ENCODE results near the gene POU6F2.

The POU6F2 gene

DNA sequence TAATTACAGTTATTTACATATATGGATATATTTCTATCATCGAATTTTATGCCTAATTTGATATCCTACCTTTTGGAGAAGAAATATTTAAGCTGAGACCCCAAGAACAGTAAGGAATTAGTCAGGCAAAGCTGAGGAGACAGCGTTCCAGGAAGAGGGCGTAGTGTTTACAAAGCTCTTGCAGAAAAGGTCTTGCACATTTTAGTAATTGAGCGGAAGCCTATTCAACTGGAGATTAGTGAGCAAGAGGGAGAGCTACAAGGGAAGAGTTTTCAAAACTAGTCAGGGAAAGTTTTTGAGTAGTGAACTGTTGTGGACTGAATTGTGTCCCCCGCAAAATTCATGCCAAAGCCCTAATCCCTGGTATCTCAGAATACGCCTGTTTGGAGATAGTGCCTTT, 26.5 kb upstream of the POU6F2 start:
- Histone ChIP-seq H3K9me3 (ENCODE audit: control insufficient read depth, insufficient read depth, low read depth, low read length) (no peaks in the 10 kb centered on the region), H3K4me1 (ENCODE audit: control insufficient read depth, insufficient read depth, low read length) (no peaks in the 10 kb centered on the region), H3K4me3 (ENCODE audit: low read depth, low read length) (no peak overlapping the region), H3K27ac (ENCODE audit: extremely low read depth, low read depth, low read length) (no peak overlapping the region), H3K36me3 (ENCODE audit: control insufficient read depth in 2 of 2, insufficient read depth in 1 of 2, low read length in 2 of 2) (no peaks in the 10 kb centered on the region)
- CTCF ChIA-PET = interaction anchor here (1.1 kb wide), 1 partner anchor 12 kb away, joined by 6 read pairs; no protein-coding TSS in a partner anchor
- POLR2A ChIA-PET = no interaction called here
- TF ChIP-seq, protein P1, sequence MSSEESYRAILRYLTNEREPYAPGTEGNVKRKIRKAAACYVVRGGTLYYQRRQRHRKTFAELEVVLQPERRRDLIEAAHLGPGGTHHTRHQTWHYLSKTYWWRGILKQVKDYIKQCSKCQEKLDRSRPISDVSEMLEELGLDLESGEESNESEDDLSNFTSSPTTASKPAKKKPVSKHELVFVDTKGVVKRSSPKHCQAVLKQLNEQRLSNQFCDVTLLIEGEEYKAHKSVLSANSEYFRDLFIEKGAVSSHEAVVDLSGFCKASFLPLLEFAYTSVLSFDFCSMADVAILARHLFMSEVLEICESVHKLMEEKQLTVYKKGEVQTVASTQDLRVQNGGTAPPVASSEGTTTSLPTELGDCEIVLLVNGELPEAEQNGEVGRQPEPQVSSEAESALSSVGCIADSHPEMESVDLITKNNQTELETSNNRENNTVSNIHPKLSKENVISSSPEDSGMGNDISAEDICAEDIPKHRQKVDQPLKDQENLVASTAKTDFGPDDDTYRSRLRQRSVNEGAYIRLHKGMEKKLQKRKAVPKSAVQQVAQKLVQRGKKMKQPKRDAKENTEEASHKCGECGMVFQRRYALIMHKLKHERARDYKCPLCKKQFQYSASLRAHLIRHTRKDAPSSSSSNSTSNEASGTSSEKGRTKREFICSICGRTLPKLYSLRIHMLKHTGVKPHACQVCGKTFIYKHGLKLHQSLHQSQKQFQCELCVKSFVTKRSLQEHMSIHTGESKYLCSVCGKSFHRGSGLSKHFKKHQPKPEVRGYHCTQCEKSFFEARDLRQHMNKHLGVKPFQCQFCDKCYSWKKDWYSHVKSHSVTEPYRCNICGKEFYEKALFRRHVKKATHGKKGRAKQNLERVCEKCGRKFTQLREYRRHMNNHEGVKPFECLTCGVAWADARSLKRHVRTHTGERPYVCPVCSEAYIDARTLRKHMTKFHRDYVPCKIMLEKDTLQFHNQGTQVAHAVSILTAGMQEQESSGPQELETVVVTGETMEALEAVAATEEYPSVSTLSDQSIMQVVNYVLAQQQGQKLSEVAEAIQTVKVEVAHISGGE (tag by site-specific recombination; conservative IDR thresholded peaks at IDR 0.05; ENCODE audit: low read depth) = no peak
- no peak for TF ChIP-seq ZNF146 (tag by site-specific recombination; IDR thresholded peaks at IDR 0.05)
- no peak for TF ChIP-seq ZBTB17 (tag by site-specific recombination; IDR thresholded peaks at IDR 0.05)
- TF ChIP-seq ZNF155 (tag by site-specific recombination; IDR thresholded peaks at IDR 0.05) = no peak
- no peak for TF ChIP-seq ZNF530 (tag by site-specific recombination; IDR thresholded peaks at IDR 0.05; ENCODE audit: low read depth)
- TF ChIP-seq ZNF202 (tag by site-specific recombination; IDR thresholded peaks at IDR 0.05; ENCODE audit: borderline replicate concordance) = no peak
- no peak for TF ChIP-seq ZBTB1 (tag by site-specific recombination; IDR thresholded peaks at IDR 0.05)
- TF ChIP-seq ZNF10 (tag by site-specific recombination; IDR thresholded peaks at IDR 0.05) = no peak

DNA sequence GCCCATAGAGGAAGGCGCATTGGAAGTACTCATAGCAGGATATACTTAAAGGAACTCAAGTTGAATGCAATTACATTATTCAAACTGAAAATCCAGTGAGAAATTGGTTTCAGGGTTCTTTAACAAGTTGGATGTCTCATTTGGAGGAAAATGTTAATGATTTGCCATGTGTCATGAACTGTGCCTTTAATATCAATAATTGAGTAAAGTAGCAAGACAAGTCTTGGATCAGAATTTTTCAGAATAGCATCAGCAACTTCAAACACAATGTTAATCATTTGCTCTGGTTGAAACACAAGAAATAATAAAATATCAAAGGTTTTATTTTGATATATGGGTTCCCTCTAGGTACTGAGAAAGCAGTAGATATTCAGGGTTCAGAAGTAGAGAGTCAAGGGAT, 24.5 kb upstream of the POU6F2 start:
- ChIA-PET POLR2A (no interaction called here), CTCF (no interaction called here)
- Histone ChIP-seq H3K9me3 (ENCODE audit: control insufficient read depth, insufficient read depth, low read depth, low read length) (no peaks in the 10 kb centered on the region), H3K36me3 (ENCODE audit: control insufficient read depth in 2 of 2, insufficient read depth in 1 of 2, low read length in 2 of 2) (no peaks in the 10 kb centered on the region), H3K4me3 (ENCODE audit: low read depth, low read length) (no peak overlapping the region), H3K4me1 (ENCODE audit: control insufficient read depth, insufficient read depth, low read length) (no peaks in the 10 kb centered on the region), H3K27ac (ENCODE audit: extremely low read depth, low read depth, low read length) (no peak overlapping the region)
- TF ChIP-seq, protein P2, sequence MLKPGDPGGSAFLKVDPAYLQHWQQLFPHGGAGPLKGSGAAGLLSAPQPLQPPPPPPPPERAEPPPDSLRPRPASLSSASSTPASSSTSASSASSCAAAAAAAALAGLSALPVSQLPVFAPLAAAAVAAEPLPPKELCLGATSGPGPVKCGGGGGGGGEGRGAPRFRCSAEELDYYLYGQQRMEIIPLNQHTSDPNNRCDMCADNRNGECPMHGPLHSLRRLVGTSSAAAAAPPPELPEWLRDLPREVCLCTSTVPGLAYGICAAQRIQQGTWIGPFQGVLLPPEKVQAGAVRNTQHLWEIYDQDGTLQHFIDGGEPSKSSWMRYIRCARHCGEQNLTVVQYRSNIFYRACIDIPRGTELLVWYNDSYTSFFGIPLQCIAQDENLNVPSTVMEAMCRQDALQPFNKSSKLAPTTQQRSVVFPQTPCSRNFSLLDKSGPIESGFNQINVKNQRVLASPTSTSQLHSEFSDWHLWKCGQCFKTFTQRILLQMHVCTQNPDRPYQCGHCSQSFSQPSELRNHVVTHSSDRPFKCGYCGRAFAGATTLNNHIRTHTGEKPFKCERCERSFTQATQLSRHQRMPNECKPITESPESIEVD (tag by site-specific recombination; IDR thresholded peaks at IDR 0.05) = no peak
- TF ChIP-seq ZNF76 (tag by site-specific recombination; IDR thresholded peaks at IDR 0.05; ENCODE audit: borderline replicate concordance, low read depth) = no peak
- TF ChIP-seq, protein P3, sequence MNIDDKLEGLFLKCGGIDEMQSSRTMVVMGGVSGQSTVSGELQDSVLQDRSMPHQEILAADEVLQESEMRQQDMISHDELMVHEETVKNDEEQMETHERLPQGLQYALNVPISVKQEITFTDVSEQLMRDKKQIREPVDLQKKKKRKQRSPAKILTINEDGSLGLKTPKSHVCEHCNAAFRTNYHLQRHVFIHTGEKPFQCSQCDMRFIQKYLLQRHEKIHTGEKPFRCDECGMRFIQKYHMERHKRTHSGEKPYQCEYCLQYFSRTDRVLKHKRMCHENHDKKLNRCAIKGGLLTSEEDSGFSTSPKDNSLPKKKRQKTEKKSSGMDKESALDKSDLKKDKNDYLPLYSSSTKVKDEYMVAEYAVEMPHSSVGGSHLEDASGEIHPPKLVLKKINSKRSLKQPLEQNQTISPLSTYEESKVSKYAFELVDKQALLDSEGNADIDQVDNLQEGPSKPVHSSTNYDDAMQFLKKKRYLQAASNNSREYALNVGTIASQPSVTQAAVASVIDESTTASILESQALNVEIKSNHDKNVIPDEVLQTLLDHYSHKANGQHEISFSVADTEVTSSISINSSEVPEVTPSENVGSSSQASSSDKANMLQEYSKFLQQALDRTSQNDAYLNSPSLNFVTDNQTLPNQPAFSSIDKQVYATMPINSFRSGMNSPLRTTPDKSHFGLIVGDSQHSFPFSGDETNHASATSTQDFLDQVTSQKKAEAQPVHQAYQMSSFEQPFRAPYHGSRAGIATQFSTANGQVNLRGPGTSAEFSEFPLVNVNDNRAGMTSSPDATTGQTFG (tag by site-specific recombination; IDR thresholded peaks at IDR 0.05; ENCODE audit: borderline replicate concordance) = no peak
- no peak for TF ChIP-seq ZNF768 (tag by site-specific recombination; IDR thresholded peaks at IDR 0.05)
- no peak for TF ChIP-seq ZNF16 (tag by site-specific recombination; IDR thresholded peaks at IDR 0.05; ENCODE audit: low read depth)
- TF ChIP-seq, protein P4, sequence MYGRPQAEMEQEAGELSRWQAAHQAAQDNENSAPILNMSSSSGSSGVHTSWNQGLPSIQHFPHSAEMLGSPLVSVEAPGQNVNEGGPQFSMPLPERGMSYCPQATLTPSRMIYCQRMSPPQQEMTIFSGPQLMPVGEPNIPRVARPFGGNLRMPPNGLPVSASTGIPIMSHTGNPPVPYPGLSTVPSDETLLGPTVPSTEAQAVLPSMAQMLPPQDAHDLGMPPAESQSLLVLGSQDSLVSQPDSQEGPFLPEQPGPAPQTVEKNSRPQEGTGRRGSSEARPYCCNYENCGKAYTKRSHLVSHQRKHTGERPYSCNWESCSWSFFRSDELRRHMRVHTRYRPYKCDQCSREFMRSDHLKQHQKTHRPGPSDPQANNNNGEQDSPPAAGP (tag by site-specific recombination; IDR thresholded peaks at IDR 0.05) = no peak
- TF ChIP-seq ZNF292 (tag by site-specific recombination; IDR thresholded peaks at IDR 0.05; ENCODE audit: borderline replicate concordance, low read depth) = no peak
- no peak for TF ChIP-seq SP7 (tag by site-specific recombination; IDR thresholded peaks at IDR 0.05)
- TF ChIP-seq ZNF544 (tag by site-specific recombination; IDR thresholded peaks at IDR 0.05) = no peak
- no peak for TF ChIP-seq ZSCAN23 (tag by site-specific recombination; IDR thresholded peaks at IDR 0.05)
- no peak for TF ChIP-seq SP3 (tag by site-specific recombination; IDR thresholded peaks at IDR 0.05)
- TF ChIP-seq SCRT2 (tag by site-specific recombination; IDR thresholded peaks at IDR 0.05) = no peak
- TF ChIP-seq, protein P5, sequence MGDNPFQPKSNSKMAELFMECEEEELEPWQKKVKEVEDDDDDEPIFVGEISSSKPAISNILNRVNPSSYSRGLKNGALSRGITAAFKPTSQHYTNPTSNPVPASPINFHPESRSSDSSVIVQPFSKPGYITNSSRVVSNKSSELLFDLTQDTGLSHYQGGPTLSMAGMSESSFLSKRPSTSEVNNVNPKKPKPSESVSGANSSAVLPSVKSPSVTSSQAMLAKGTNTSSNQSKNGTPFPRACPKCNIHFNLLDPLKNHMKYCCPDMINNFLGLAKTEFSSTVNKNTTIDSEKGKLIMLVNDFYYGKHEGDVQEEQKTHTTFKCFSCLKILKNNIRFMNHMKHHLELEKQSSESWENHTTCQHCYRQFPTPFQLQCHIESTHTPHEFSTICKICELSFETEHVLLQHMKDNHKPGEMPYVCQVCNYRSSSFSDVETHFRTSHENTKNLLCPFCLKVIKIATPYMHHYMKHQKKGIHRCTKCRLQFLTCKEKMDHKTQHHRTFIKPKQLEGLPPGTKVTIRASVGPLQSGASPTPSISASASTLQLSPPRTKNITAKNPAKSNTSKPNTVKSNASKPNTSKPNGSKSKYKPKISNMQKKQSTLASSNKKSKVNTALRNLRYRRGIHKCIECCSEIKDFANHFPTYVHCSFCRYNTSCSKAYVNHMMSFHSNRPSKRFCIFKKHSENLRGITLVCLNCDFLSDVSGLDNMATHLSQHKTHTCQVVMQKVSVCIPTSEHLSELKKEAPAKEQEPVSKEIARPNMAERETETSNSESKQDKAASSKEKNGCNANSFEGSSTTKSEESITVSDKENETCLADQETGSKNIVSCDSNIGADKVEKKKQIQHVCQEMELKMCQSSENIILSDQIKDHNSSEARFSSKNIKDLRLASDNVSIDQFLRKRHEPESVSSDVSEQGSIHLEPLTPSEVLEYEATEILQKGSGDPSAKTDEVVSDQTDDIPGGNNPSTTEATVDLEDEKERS (tag by site-specific recombination; IDR thresholded peaks at IDR 0.05) = no peak

Data from HEK293 (cell line).